HepG2 (cell line): Measurements from ENCODE around the gene C2. TPM values are rescaled to one million over a fixed set of nuclear protein-coding genes. Genes with fewer than 3 reads are reported as not detected.
A peak's percentile ranks its signal among the peaks of the same experiment; 100 is the strongest.

Experiments used
- BHLHE40 ChIP-seq: IDR thresholded peaks from 2 replicates; pipeline ENCODE4 v1.6.1; 2011; ENCODE audit warnings: low read length, improper control_type of control experiment
- DPF2 ChIP-seq: sonication (generic); formaldehyde crosslinking; IDR thresholded peaks from 2 replicates; pipeline ENCODE4 v1.4.0; 2020; ENCODE audit warnings: mild to moderate bottlenecking, low read depth, missing genetic modification reagents, borderline replicate concordance
- ELK4 ChIP-seq: sonication (generic); formaldehyde crosslinking; IDR thresholded peaks from 2 replicates; pipeline ENCODE4 v1.9.0; 2021; ENCODE audit warnings: missing genetic modification reagents, borderline replicate concordance
- FOXO1 ChIP-seq: sonication (generic); formaldehyde crosslinking; IDR thresholded peaks from 2 replicates; pipeline ENCODE4 v1.4.0; 2020; ENCODE audit warnings: missing genetic modification reagents
- HMG20B ChIP-seq: conservative IDR thresholded peaks from 2 replicates; pipeline ENCODE4 v1.6.1; 2016; ENCODE audit warnings: missing genetic modification reagents, missing compliant biosample characterization
- IRF1 ChIP-seq: sonication (generic); formaldehyde crosslinking; IDR thresholded peaks from 2 replicates; pipeline ENCODE4 v1.4.0; 2020; ENCODE audit warnings: low read depth, mild to moderate bottlenecking, missing genetic modification reagents
- KAT7 ChIP-seq: IDR thresholded peaks from 2 replicates; pipeline ENCODE4 v1.6.1; 2018; ENCODE audit warnings: borderline replicate concordance, missing compliant biosample characterization
- KDM1A ChIP-seq: IDR thresholded peaks from 2 replicates; pipeline ENCODE4 v1.6.1; 2016; ENCODE audit warnings: missing compliant biosample characterization
- KLF9 ChIP-seq: IDR thresholded peaks from 2 replicates; pipeline ENCODE4 v1.6.1; 2016; ENCODE audit warnings: low read depth
- POLR2G ChIP-seq: fragments of 200-400 bp; formaldehyde crosslinking; IDR thresholded peaks from 2 replicates; pipeline ENCODE4 v1.6.1; 2018; ENCODE audit warnings: mild to moderate bottlenecking, low read depth, low read length, moderate library complexity
- SP2 ChIP-seq: sonication (generic); formaldehyde crosslinking; IDR thresholded peaks from 2 replicates; pipeline ENCODE4 v1.5.1; 2020; ENCODE audit warnings: mild to moderate bottlenecking, missing genetic modification reagents
- ZBTB14 ChIP-seq: sonication (generic); formaldehyde crosslinking; IDR thresholded peaks from 2 replicates; pipeline ENCODE4 v1.4.0; 2020; ENCODE audit warnings: missing genetic modification reagents
- ZBTB20 ChIP-seq: sonication (generic); formaldehyde crosslinking; IDR thresholded peaks from 2 replicates; pipeline ENCODE4 v1.8.1; 2023; ENCODE audit warnings: missing genetic modification reagents, low read depth, mild to moderate bottlenecking, borderline replicate concordance
- ZFP41 ChIP-seq: sonication (generic); formaldehyde crosslinking; IDR thresholded peaks from 2 replicates; pipeline ENCODE4 v1.4.0; 2020; ENCODE audit warnings: mild to moderate bottlenecking, missing genetic modification reagents, borderline replicate concordance
- ZMYM2 ChIP-seq: sonication (generic); formaldehyde crosslinking; IDR thresholded peaks from 2 replicates; pipeline ENCODE4 v1.8.0; 2022; ENCODE audit warnings: mild to moderate bottlenecking, missing genetic modification reagents
- ZNF282 ChIP-seq: fragments of 450-650 bp; IDR thresholded peaks from 2 replicates; pipeline ENCODE4 v1.6.1; 2018; ENCODE audit not compliant: partially characterized antibody
- ZNF33A ChIP-seq: sonication (generic); formaldehyde crosslinking; IDR thresholded peaks from 2 replicates; pipeline ENCODE4 v1.5.1; 2020; ENCODE audit warnings: missing genetic modification reagents, mild to moderate bottlenecking, moderate library complexity, borderline replicate concordance
- ZNF354B ChIP-seq: sonication (generic); formaldehyde crosslinking; IDR thresholded peaks from 2 replicates; pipeline ENCODE4 v1.8.0; 2022; ENCODE audit warnings: mild to moderate bottlenecking, missing genetic modification reagents
- ZNF362 ChIP-seq: sonication (generic); formaldehyde crosslinking; IDR thresholded peaks from 2 replicates; pipeline ENCODE4 v1.4.0; 2020; ENCODE audit warnings: missing genetic modification reagents, mild to moderate bottlenecking, borderline replicate concordance
- ZNF543 ChIP-seq: sonication (generic); formaldehyde crosslinking; IDR thresholded peaks from 2 replicates; pipeline ENCODE4 v1.4.0; 2020; ENCODE audit warnings: mild to moderate bottlenecking, missing genetic modification reagents
- ZNF547 ChIP-seq: sonication (generic); formaldehyde crosslinking; IDR thresholded peaks from 2 replicates; pipeline ENCODE4 v1.5.1; 2020; ENCODE audit warnings: mild to moderate bottlenecking, missing genetic modification reagents
- ZNF556 ChIP-seq: sonication (generic); formaldehyde crosslinking; IDR thresholded peaks from 2 replicates; pipeline ENCODE4 v1.4.0; 2020; ENCODE audit warnings: mild to moderate bottlenecking, missing genetic modification reagents, borderline replicate concordance
- ZNF598 ChIP-seq: sonication (generic); formaldehyde crosslinking; IDR thresholded peaks from 2 replicates; pipeline ENCODE4 v1.5.1; 2020; ENCODE audit warnings: mild to moderate bottlenecking, missing genetic modification reagents, borderline replicate concordance
- ZNF616 ChIP-seq: sonication (generic); formaldehyde crosslinking; IDR thresholded peaks from 2 replicates; pipeline ENCODE4 v1.5.0; 2020; ENCODE audit warnings: low read depth, mild to moderate bottlenecking, missing genetic modification reagents
- ZNF691 ChIP-seq: sonication (generic); formaldehyde crosslinking; IDR thresholded peaks from 2 replicates; pipeline ENCODE4 v1.4.0; 2020; ENCODE audit warnings: missing genetic modification reagents, low read depth, mild to moderate bottlenecking, borderline replicate concordance
- ZSCAN25 ChIP-seq: sonication (generic); formaldehyde crosslinking; IDR thresholded peaks from 2 replicates; pipeline ENCODE4 v1.8.0; 2022; ENCODE audit warnings: mild to moderate bottlenecking, missing genetic modification reagents
- polyA plus RNA-seq, 8 experiments: library from polyadenylated mRNA; depleted of rRNA in 3 of 8; stranded (reverse) in 7 of 8; unstranded in 1 of 8; fragments of >200 nt; fragmentation: Illumina TruSeq in 4 of 8; extraction: Trizol in 4 of 8; gene quantifications; 2 replicates each; pipeline versions ENCODE4 v1.2.1 to v1.2.3, GENCODE V29; 2011 to 2016; ENCODE audit warnings: low read depth in 4 of 8, missing spikeins in 1 of 8, mixed read lengths in 1 of 8; ENCODE audit not compliant: insufficient read depth in 1 of 8
- total RNA-seq, 5 experiments: library from RNA; depleted of rRNA; stranded (reverse); fragments of >200 nt; fragmentation: Illumina TruSeq; extraction: Trizol; gene quantifications; 2 replicates each; pipeline ENCODE4 v1.2.3, GENCODE V29; 2016; ENCODE audit warnings: low read depth in 1 of 5

The C2 gene
- total and polyA plus RNA-seq, 2 of the 13 experiments (the other 11 are each of a cell fraction or from before 2014, with no cell fraction given), result 165 to 307 TPM

GRCh38 chr6:31901953-31902643 lies 25.4 kb upstream of the C2 start, which contains the start of gene ZBTB12 (continued):
- TF ChIP-seq ZBTB20 (CRISPR knock-in tag), result 0 out of 2 replicates have a peak, but pooled peaks have one; percentile 27
- no peak for TF ChIP-seq FOXO1
- no peak; the same call in 1 of the 2 replicates for TF ChIP-seq ZNF691 (CRISPR knock-in tag)
- TF ChIP-seq KDM1A (CRISPR knock-in tag), result no peak
- peak; percentile 49; the same call in 1 of the 2 replicates for TF ChIP-seq ZSCAN25 (CRISPR knock-in tag)
- no peak for TF ChIP-seq ZNF616
- peak; percentile 98 for TF ChIP-seq ZBTB14 (CRISPR knock-in tag)
- no peak for TF ChIP-seq DPF2 (CRISPR knock-in tag)
- no peak for TF ChIP-seq ZNF354B (CRISPR knock-in tag)
- no peak for TF ChIP-seq BHLHE40
- no peak for TF ChIP-seq ZNF547 (CRISPR knock-in tag)
- no peak for TF ChIP-seq IRF1 (CRISPR knock-in tag)
- no peak for TF ChIP-seq HMG20B
- TF ChIP-seq SP2 (CRISPR knock-in tag), result no peak
- no peak for TF ChIP-seq ZNF33A (CRISPR knock-in tag)
- peak; percentile 67; the same call in 1 of the 2 replicates for TF ChIP-seq ZNF556
- no peak; the same call in 1 of the 2 replicates for TF ChIP-seq ZNF362 (CRISPR knock-in tag)
- no peak for TF ChIP-seq ZFP41 (CRISPR knock-in tag)
- no peak for TF ChIP-seq KAT7
- no peak for TF ChIP-seq KLF9
- no peak for TF ChIP-seq ZNF598 (CRISPR knock-in tag)
- TF ChIP-seq ELK4 (CRISPR knock-in tag), result no peak; the same call in 1 of the 2 replicates
- TF ChIP-seq ZNF282, result no peak
- peak; percentile 88 for TF ChIP-seq POLR2G
- no peak for TF ChIP-seq ZMYM2 (CRISPR knock-in tag)
- no peak for TF ChIP-seq ZNF543
